ENCODE data around the gene SLC2A6. TPM values are rescaled to one million over a fixed set of nuclear protein-coding genes. Genes with fewer than 3 reads are reported as not detected.
A peak's percentile ranks its signal among the peaks of the same experiment; 100 is the strongest.

SLC2A6 gene
- total RNA-seq, 8 experiments from 2014 or later = 4.7 to 23.0 (median 9.7) TPM

DNA sequence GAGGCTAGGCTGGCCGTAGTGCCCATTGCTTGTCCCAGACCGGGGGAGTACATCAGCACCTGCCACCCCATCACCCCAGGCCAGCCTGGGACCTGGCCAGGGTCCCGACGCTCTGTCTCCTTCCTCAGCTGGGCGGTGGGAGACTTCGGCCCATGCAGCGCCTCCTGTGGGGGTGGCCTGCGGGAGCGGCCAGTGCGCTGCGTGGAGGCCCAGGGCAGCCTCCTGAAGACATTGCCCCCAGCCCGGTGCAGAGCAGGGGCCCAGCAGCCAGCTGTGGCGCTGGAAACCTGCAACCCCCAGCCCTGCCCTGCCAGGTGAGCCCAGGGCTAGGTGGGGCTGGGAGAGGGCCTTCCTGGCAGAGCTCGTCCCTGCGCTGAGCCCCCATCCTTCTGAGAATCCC is 35.7 kb downstream of the SLC2A6 start:
- no peak for ATAC-seq (replicated peaks in 6 of 8)
- in situ Hi-C loops (cut with MboI; ENCODE audit: low pct_unique_long_range_greater_than_20kb in 2 of 9, low sequenced_read_pairs in 9 of 9, unreplicated experiment in 9 of 9) = no loop called here

GRCh38 chr9:133441571-133441970 is 37.3 kb downstream of the SLC2A6 start:
- Histone ChIP-seq H3K4me1 (replicated peaks in 1 of 2) (no peaks in the 10 kb centered on the region), H3K4me3 (no peak overlapping the region), H3K27ac (no peak overlapping the region)
- 30 to 100% (median 50%) methylated on average over 1 to 3 of the region's 5 CpGs; no CpG with 5 or more reads in 4 of the 10 experiments for WGBS, 10 experiments
- in situ Hi-C loops (cut with MboI; ENCODE audit: low pct_unique_long_range_greater_than_20kb in 2 of 9, low sequenced_read_pairs in 9 of 9, unreplicated experiment in 9 of 9) = no loop called here
- no peak for ATAC-seq (replicated peaks in 6 of 8)

More for the DNA sequence above, 35.7 kb downstream of the SLC2A6 start:
- Histone ChIP-seq H3K27ac (no peak overlapping the region), H3K4me1 (replicated peaks in 1 of 2) (no peaks in the 10 kb centered on the region), H3K4me3 (no peak overlapping the region)
- 0 to 90% (median 75%) methylated on average over 1 to 2 of the region's 15 CpGs; no CpG with 5 or more reads in 6 of the 10 experiments for WGBS, 10 experiments

GRCh38 chr9:133440874-133441273 is 38.0 kb downstream of the SLC2A6 start:
- no peak overlapping the region for H3K4me3 ChIP-seq
- H3K4me1 ChIP-seq (replicated peaks in 1 of 2) = no peaks in the 10 kb centered on the region
- in situ Hi-C loops (cut with MboI; ENCODE audit: low pct_unique_long_range_greater_than_20kb in 2 of 9, low sequenced_read_pairs in 9 of 9, unreplicated experiment in 9 of 9) = no loop called here
- no peak for ATAC-seq (replicated peaks in 6 of 8)
- H3K27ac ChIP-seq = no peak overlapping the region
- 79 to 100% (median 84%) methylated on average over 1 to 5 of the region's 12 CpGs; no CpG with 5 or more reads in 4 of the 10 experiments for WGBS, 10 experiments

- H3K4me3 ChIP-seq = no peak overlapping the region
- no peak overlapping the region for H3K27ac ChIP-seq
- WGBS, 10 experiments = 66 to 100% (median 95%) methylated on average over 1 to 3 of the region's 4 CpGs; no CpG with 5 or more reads in 3 of the 10 experiments
- H3K4me1 ChIP-seq (replicated peaks in 1 of 2) = no peaks in the 10 kb centered on the region
- in situ Hi-C loops (cut with MboI; ENCODE audit: low pct_unique_long_range_greater_than_20kb in 2 of 9, low sequenced_read_pairs in 9 of 9, unreplicated experiment in 9 of 9) = no loop called here
- ATAC-seq (replicated peaks in 6 of 8) = no peak
Observed at GRCh38 chr9:133439337-133439736, 39.6 kb downstream of the SLC2A6 start.

DNA sequence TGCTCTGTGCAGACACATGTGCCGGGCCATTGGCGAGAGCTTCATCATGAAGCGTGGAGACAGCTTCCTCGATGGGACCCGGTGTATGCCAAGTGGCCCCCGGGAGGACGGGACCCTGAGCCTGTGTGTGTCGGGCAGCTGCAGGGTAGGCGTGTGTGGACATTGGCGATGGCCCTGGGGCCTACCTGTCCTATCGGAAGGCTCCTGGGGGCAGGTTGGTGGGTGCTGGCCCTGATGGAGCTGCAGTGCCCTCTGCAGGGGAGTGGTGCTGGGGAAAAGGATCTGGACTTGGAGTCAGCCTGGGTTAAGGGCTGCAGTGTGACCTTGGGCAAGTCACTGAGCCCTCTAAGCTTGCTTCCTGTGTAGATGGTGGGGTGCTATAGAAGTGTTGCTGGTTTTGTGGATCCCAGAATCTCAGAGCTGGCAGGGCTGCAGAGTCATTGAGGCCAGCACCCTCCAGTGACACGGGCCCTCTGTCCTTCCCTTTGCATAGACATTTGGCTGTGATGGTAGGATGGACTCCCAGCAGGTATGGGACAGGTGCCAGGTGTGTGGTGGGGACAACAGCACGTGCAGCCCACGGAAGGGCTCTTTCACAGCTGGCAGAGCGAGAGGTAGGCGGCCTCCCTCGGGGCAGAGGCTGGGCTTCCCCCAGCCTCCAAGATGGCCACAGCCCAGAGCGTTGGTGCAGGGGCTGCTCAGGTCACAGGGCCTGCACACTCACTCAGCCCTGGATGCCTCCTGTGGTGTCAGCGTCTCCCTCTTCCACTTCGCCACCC is 41.0 kb downstream of the SLC2A6 start:
- no peak overlapping the region for H3K4me3 ChIP-seq
- no peak overlapping the region for H3K27ac ChIP-seq
- 40 to 100% (median 71%) methylated on average over 1 to 6 of the region's 20 CpGs; no CpG with 5 or more reads in 4 of the 10 experiments for WGBS, 10 experiments
- no peaks in the 10 kb centered on the region for H3K4me1 ChIP-seq (replicated peaks in 1 of 2)
- in situ Hi-C loops (cut with MboI; ENCODE audit: low pct_unique_long_range_greater_than_20kb in 2 of 9, low sequenced_read_pairs in 9 of 9, unreplicated experiment in 9 of 9) = no loop called here
- peak in 1 of 8 experiments; percentile 50 for ATAC-seq (replicated peaks in 6 of 8)

DNA sequence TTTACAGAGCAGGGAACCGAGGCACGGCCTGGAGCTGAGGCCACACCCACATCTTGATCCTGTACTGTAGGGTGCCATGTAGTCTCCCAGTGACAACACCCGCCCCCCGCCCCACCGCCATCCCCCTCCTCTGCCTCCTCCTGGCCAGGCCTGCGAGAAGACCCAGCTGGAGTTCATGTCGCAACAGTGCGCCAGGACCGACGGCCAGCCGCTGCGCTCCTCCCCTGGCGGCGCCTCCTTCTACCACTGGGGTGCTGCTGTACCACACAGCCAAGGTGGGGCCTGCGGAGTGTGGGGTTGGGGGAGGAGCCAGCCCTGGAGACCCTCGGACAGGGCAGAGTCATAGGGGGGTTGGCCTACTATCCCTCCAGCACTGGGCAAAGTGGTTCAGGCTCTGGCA is 42.2 kb downstream of the SLC2A6 start:
- no peak for ATAC-seq (replicated peaks in 6 of 8)
- Histone ChIP-seq H3K4me1 (replicated peaks in 1 of 2) (no peaks in the 10 kb centered on the region), H3K27ac (no peak overlapping the region), H3K4me3 (no peak overlapping the region)
- WGBS, 10 experiments = 80 to 90% methylated on average over 1 to 2 of the region's 16 CpGs; no CpG with 5 or more reads in 8 of the 10 experiments
- in situ Hi-C loops (cut with MboI; ENCODE audit: low pct_unique_long_range_greater_than_20kb in 2 of 9, low sequenced_read_pairs in 9 of 9, unreplicated experiment in 9 of 9) = no loop called here

GRCh38 chr9:133433351-133433843 is 45.5 kb downstream of the SLC2A6 start:
- Histone ChIP-seq H3K27ac (no peak overlapping the region), H3K4me3 (no peak overlapping the region), H3K4me1 (replicated peaks in 1 of 2) (no peaks in the 10 kb centered on the region)
- WGBS, 10 experiments = 40 to 80% (median 67%) methylated on average over 1 to 6 of the region's 11 CpGs; no CpG with 5 or more reads in 6 of the 10 experiments
- in situ Hi-C loops (cut with MboI; ENCODE audit: low pct_unique_long_range_greater_than_20kb in 2 of 9, low sequenced_read_pairs in 9 of 9, unreplicated experiment in 9 of 9) = no loop called here
- no peak for ATAC-seq (replicated peaks in 6 of 8)

- Histone ChIP-seq H3K27ac (no peak overlapping the region), H3K4me3 (no peak overlapping the region), H3K4me1 (replicated peaks in 1 of 2) (no peaks in the 10 kb centered on the region)
- no peak for ATAC-seq (replicated peaks in 6 of 8)
- 100% methylated on average over 1 of the region's 1 CpG; no CpG with 5 or more reads in 9 of the 10 experiments for WGBS, 10 experiments
- in situ Hi-C loops (cut with MboI; ENCODE audit: low pct_unique_long_range_greater_than_20kb in 2 of 9, low sequenced_read_pairs in 9 of 9, unreplicated experiment in 9 of 9) = no loop called here
Observed at GRCh38 chr9:133430244-133430643, 48.7 kb downstream of the SLC2A6 start.

- no peak overlapping the region for H3K4me3 ChIP-seq
- 19 to 100% methylated on average over 1 to 12 of the region's 49 CpGs; no CpG with 5 or more reads in 8 of the 10 experiments for WGBS, 10 experiments
- no peak overlapping the region for H3K27ac ChIP-seq
- peak; percentile 14 to 70 (median 34) for ATAC-seq (replicated peaks in 6 of 8)
- in situ Hi-C loops (cut with MboI; ENCODE audit: low pct_unique_long_range_greater_than_20kb in 2 of 9, low sequenced_read_pairs in 9 of 9, unreplicated experiment in 9 of 9) = no loop called here
- H3K4me1 ChIP-seq (replicated peaks in 1 of 2) = no peaks in the 10 kb centered on the region
Observed at GRCh38 chr9:133429641-133430161, 49.2 kb downstream of the SLC2A6 start.

GRCh38 chr9:133429214-133429613 is 49.7 kb downstream of the SLC2A6 start:
- no CpG with 5 or more reads among the region's 18 CpGs for WGBS, 10 experiments
- in situ Hi-C loops (cut with MboI; ENCODE audit: low pct_unique_long_range_greater_than_20kb in 2 of 9, low sequenced_read_pairs in 9 of 9, unreplicated experiment in 9 of 9) = no loop called here
- Histone ChIP-seq H3K27ac (no peak overlapping the region), H3K4me1 (replicated peaks in 1 of 2) (no peaks in the 10 kb centered on the region), H3K4me3 (no peak overlapping the region)
- ATAC-seq (replicated peaks in 6 of 8) = peak in 4 of 8 experiments; percentile 11 to 32 (median 17)

GRCh38 chr9:133428617-133429101 is 50.2 kb downstream of the SLC2A6 start:
- in situ Hi-C loops (cut with MboI; ENCODE audit: low pct_unique_long_range_greater_than_20kb in 2 of 9, low sequenced_read_pairs in 9 of 9, unreplicated experiment in 9 of 9) = no loop called here

DNA sequence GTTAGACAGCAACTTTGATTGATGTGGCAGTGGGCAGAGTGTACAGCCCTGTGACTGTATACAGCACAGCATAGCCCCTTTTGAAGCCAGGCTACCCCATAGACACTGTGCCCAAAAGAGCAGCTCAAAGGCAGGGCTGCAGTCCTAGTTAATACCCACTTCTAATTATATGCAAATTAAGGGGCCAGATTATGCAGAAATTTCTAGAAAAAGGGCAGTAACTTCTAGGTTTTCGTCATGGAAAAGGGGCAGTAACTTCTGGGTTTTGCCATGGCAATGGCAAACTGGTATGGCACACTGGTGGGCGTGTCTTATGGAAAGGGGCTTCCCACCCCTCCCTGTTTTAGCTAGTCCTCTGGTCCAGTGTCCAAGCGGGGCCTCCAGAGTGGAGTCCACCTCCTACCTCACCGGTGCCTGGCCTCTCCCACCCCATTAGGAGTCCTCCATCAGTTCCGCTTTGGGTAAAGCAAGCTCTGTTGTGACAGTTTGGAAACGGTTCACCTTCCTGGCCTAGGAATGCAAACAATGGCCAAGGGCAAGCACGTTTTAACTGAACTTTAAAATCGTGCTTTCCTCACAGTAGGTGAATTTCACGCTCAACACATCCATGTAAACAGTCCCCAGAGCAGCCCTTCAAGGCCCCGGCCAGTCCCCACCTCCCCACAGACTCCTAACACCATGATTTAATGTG is 51.1 kb downstream of the SLC2A6 start:
- H3K4me3 ChIP-seq = peak overlapping the region in 1 of 5 donors; percentile 13
- WGBS, 10 experiments = 29 to 100% (median 61%) methylated on average over 1 to 9 of the region's 10 CpGs; no CpG with 5 or more reads in 2 of the 10 experiments
- H3K27ac ChIP-seq = no peak overlapping the region
- in situ Hi-C loops (cut with MboI; ENCODE audit: low pct_unique_long_range_greater_than_20kb in 2 of 9, low sequenced_read_pairs in 9 of 9, unreplicated experiment in 9 of 9) = no loop called here
- H3K4me1 ChIP-seq (replicated peaks in 1 of 2) = no peaks in the 10 kb centered on the region
- ATAC-seq (replicated peaks in 6 of 8) = peak in 1 of 8 experiments; percentile 0

More at GRCh38 chr9:133428617-133429101, 50.2 kb downstream of the SLC2A6 start:
- ATAC-seq (replicated peaks in 6 of 8) = peak; percentile 75 to 91 (median 88)
- H3K27ac ChIP-seq = no peak overlapping the region
- no peaks in the 10 kb centered on the region for H3K4me1 ChIP-seq (replicated peaks in 1 of 2)
- WGBS, 10 experiments = no CpG with 5 or more reads among the region's 57 CpGs
- H3K4me3 ChIP-seq = peak overlapping the region in 2 of 5 donors; percentile 2 to 13

GRCh38 chr9:133426011-133426410 is 52.9 kb downstream of the SLC2A6 start:
- Histone ChIP-seq H3K4me3 (no peak overlapping the region), H3K27ac (no peak overlapping the region), H3K4me1 (replicated peaks in 1 of 2) (no peaks in the 10 kb centered on the region)
- ATAC-seq (replicated peaks in 6 of 8) = no peak
- WGBS, 10 experiments = 67 to 97% (median 80%) methylated on average over 1 to 5 of the region's 11 CpGs; no CpG with 5 or more reads in 5 of the 10 experiments
- in situ Hi-C loops (cut with MboI; ENCODE audit: low pct_unique_long_range_greater_than_20kb in 2 of 9, low sequenced_read_pairs in 9 of 9, unreplicated experiment in 9 of 9) = no loop called here
